Fibroblast of pulmonary artery (primary cell): Measurements from ENCODE around the gene NARF.
"Not testable (repeated sequence)": the region's sequence is repeated elsewhere in the genome, so short reads cannot be mapped to it uniquely, and the experiment has no call there.

ENCODE experiments used
- DNase-seq: peaks from one replicate; pipeline ENCODE4 v3.0.0-alpha.2; 2010; ENCODE audit warnings: low read depth
- H3K4me3 ChIP-seq: replicated peaks from 2 replicates; pipeline ENCODE4 v1.5.1; 2011; ENCODE audit warnings: low read depth, mild to moderate bottlenecking, control low read depth, low read length, moderate library complexity
- TF ChIP-seq, protein P1 (sequence below): IDR thresholded peaks from 2 replicates; pipeline ENCODE4 v1.5.1; 2011; ENCODE audit warnings: mild to moderate bottlenecking, control low read depth, low read length, inconsistent platforms; ENCODE audit errors: missing control alignments

Gene NARF

GRCh38 chr17:82529914-82530300 is 71.4 kb downstream of the NARF start:
- DNase-seq: no peak
- TF ChIP-seq, protein P1, sequence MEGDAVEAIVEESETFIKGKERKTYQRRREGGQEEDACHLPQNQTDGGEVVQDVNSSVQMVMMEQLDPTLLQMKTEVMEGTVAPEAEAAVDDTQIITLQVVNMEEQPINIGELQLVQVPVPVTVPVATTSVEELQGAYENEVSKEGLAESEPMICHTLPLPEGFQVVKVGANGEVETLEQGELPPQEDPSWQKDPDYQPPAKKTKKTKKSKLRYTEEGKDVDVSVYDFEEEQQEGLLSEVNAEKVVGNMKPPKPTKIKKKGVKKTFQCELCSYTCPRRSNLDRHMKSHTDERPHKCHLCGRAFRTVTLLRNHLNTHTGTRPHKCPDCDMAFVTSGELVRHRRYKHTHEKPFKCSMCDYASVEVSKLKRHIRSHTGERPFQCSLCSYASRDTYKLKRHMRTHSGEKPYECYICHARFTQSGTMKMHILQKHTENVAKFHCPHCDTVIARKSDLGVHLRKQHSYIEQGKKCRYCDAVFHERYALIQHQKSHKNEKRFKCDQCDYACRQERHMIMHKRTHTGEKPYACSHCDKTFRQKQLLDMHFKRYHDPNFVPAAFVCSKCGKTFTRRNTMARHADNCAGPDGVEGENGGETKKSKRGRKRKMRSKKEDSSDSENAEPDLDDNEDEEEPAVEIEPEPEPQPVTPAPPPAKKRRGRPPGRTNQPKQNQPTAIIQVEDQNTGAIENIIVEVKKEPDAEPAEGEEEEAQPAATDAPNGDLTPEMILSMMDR: no peak
- no peak overlapping the region for H3K4me3 ChIP-seq

- TF ChIP-seq, protein P1: no peak
- no peak overlapping the region for H3K4me3 ChIP-seq
- peak; percentile 64 for DNase-seq
Measured at GRCh38 chr17:82531431-82531881, 72.9 kb downstream of the NARF start.

DNA sequence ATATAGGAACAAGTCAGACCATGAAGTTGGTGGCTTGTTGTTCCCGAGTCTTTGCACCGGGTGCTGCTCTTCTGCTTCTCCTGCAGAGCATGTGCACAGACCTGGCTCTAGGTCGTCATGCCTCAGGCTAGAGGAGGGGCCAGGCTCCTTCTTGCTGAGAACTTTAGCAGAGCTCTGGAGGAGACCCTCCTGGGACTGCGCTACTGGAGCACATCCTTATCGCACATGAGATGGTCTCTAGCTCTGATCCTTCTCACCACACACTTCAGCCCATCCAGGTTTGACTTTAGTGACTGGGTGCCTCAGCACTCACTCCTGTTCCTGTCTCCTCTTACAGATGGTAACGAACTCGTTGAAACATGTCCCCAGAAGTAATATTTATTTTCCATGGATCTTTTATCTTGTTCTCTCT is 75.9 kb downstream of the NARF start:
- TF ChIP-seq, protein P1: no peak
- DNase-seq: no peak
- H3K4me3 ChIP-seq: no peak overlapping the region

- TF ChIP-seq, protein P1: no peak
- H3K4me3 ChIP-seq: peak overlapping the region; percentile 40
Measured at GRCh38 chr17:82536512-82537201, 78.1 kb downstream of the NARF start.

DNA sequence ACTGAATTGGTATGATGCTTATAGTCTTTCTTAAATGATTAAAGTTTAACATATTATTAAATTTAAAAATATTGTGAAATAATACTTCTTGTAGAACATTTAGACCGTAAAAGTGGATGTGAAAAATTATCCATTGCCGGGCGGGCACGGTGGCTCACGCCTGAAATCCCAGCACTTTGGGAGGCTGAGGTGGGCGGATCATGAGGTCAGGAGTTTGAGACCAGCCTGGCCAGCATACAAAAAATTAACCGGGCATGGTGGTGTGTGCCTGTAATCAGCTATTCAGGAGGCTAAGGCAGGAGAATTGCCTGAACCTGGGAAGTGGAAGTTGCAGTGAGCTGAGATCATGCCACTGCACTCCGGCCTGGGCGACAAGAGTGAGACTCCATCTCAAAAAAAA is 78.7 kb downstream of the NARF start:
- not testable (repeated sequence) for DNase-seq
- H3K4me3 ChIP-seq: peak overlapping the region; percentile 40

More at GRCh38 chr17:82536512-82537201, 78.1 kb downstream of the NARF start:
- DNase-seq: no peak

DNA sequence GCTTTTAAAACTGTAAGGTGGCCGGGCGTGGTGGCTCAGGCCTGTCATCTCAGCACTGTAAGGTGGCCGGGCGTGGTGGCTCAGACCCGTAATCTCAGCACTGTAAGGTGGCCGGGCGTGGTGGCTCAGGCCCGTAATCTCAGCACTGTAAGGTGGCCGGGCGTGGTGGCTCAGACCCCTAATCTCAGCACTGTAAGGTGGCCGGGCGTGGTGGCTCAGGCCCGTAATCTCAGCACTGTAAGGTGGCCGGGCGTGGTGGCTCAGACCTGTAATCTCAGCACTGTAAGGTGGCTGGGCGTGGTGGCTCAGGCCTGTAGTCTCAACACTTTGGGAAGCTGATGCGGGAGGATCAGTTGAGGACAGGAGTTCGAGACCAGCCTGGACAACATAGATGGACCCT is 80.5 kb downstream of the NARF start:
- not testable (repeated sequence) for DNase-seq, H3K4me3 ChIP-seq
